HepG2 (cell line): Measurements from ENCODE around the gene MRGPRF. TPM values are rescaled to one million over a fixed set of nuclear protein-coding genes. Genes with fewer than 3 reads are reported as not detected.

ENCODE experiments used
- GFI1 ChIP-seq: sonication (generic); formaldehyde crosslinking; IDR thresholded peaks from 2 replicates; pipeline ENCODE4 v1.5.0; 2020; ENCODE audit warnings: missing genetic modification reagents, mild to moderate bottlenecking, borderline replicate concordance
- HDAC1 ChIP-seq: sonication (generic); formaldehyde crosslinking; IDR thresholded peaks from 2 replicates; pipeline ENCODE4 v1.5.1; 2020; ENCODE audit warnings: mild to moderate bottlenecking, missing genetic modification reagents
- MTF1 ChIP-seq: sonication (generic); formaldehyde crosslinking; IDR thresholded peaks from 2 replicates; pipeline ENCODE4 v1.5.0; 2020; ENCODE audit warnings: missing genetic modification reagents
- NCOA1 ChIP-seq: sonication (generic); formaldehyde crosslinking; IDR thresholded peaks from 2 replicates; pipeline ENCODE4 v1.9.0; 2021; ENCODE audit warnings: missing genetic modification reagents
- SMC3 ChIP-seq: IDR thresholded peaks from 2 replicates; pipeline ENCODE4 v1.6.1; 2011; ENCODE audit warnings: low read length, improper control_type of control experiment
- SRSF1 ChIP-seq: fragments of 200-400 bp; formaldehyde crosslinking; optimal IDR thresholded peaks from 2 replicates; pipeline ENCODE3; 2017; ENCODE audit warnings: mild to moderate bottlenecking, low read depth, low read length, moderate library complexity
- U2AF2 ChIP-seq: fragments of 200-400 bp; formaldehyde crosslinking; IDR thresholded peaks from 2 replicates; pipeline ENCODE4 v1.6.1; 2017; ENCODE audit warnings: low read depth, mild to moderate bottlenecking, low read length
- ZNF253 ChIP-seq: sonication (generic); formaldehyde crosslinking; IDR thresholded peaks from 2 replicates; pipeline ENCODE4 v1.8.0; 2022; ENCODE audit warnings: mild to moderate bottlenecking, missing genetic modification reagents, borderline replicate concordance
- ZNF468 ChIP-seq: sonication (generic); formaldehyde crosslinking; IDR thresholded peaks from 2 replicates; pipeline ENCODE4 v1.8.0; 2022; ENCODE audit warnings: mild to moderate bottlenecking, moderate library complexity, missing genetic modification reagents
- ZNF616 ChIP-seq: sonication (generic); formaldehyde crosslinking; IDR thresholded peaks from 2 replicates; pipeline ENCODE4 v1.5.0; 2020; ENCODE audit warnings: low read depth, mild to moderate bottlenecking, missing genetic modification reagents
- ZNF619 ChIP-seq: sonication (generic); formaldehyde crosslinking; IDR thresholded peaks from 2 replicates; pipeline ENCODE4 v1.4.0; 2020; ENCODE audit warnings: mild to moderate bottlenecking, missing genetic modification reagents
- ZNF709 ChIP-seq: sonication (generic); formaldehyde crosslinking; IDR thresholded peaks from 2 replicates; pipeline ENCODE4 v1.5.0; 2020; ENCODE audit warnings: mild to moderate bottlenecking, missing genetic modification reagents
- ZNF766 ChIP-seq: sonication (generic); formaldehyde crosslinking; IDR thresholded peaks from 2 replicates; pipeline ENCODE4 v1.5.0; 2020; ENCODE audit warnings: missing genetic modification reagents, borderline replicate concordance
- ZNF816 ChIP-seq: sonication (generic); formaldehyde crosslinking; IDR thresholded peaks from 2 replicates; pipeline ENCODE4 v1.8.0; 2022; ENCODE audit warnings: missing genetic modification reagents, mild to moderate bottlenecking, borderline replicate concordance
- ZSCAN25 ChIP-seq: sonication (generic); formaldehyde crosslinking; IDR thresholded peaks from 2 replicates; pipeline ENCODE4 v1.8.0; 2022; ENCODE audit warnings: mild to moderate bottlenecking, missing genetic modification reagents
- polyA plus RNA-seq, 8 experiments: library from polyadenylated mRNA; depleted of rRNA in 3 of 8; stranded (reverse) in 7 of 8; unstranded in 1 of 8; fragments of >200 nt; fragmentation: Illumina TruSeq in 4 of 8; extraction: Trizol in 4 of 8; gene quantifications; 2 replicates each; pipeline versions ENCODE4 v1.2.1 to v1.2.3, GENCODE V29; 2011 to 2016; ENCODE audit warnings: low read depth in 4 of 8, missing spikeins in 1 of 8, mixed read lengths in 1 of 8; ENCODE audit not compliant: insufficient read depth in 1 of 8
- total RNA-seq, 5 experiments: library from RNA; depleted of rRNA; stranded (reverse); fragments of >200 nt; fragmentation: Illumina TruSeq; extraction: Trizol; gene quantifications; 2 replicates each; pipeline ENCODE4 v1.2.3, GENCODE V29; 2016; ENCODE audit warnings: low read depth in 1 of 5
- TF ChIP-seq, protein P1 (sequence below), 2 experiments: sonication (generic) in 1 of 2; formaldehyde crosslinking in 1 of 2; IDR thresholded peaks; 2 replicates each; pipeline versions ENCODE4 v1.5.1 to v1.6.1; 2011 to 2020; ENCODE audit warnings: borderline replicate concordance in 1 of 2, low read depth in 1 of 2, low read length in 1 of 2, mild to moderate bottlenecking in 1 of 2, missing genetic modification reagents in 1 of 2, moderate library complexity in 1 of 2
- TF ChIP-seq, protein P2 (sequence below): IDR thresholded peaks from 2 replicates; pipeline ENCODE4 v1.6.1; 2016; ENCODE audit warnings: missing compliant biosample characterization, missing genetic modification reagents, borderline replicate concordance
- TF ChIP-seq, protein P3 (sequence below): sonication (generic); formaldehyde crosslinking; IDR thresholded peaks from 2 replicates; pipeline ENCODE4 v1.4.0; 2020; ENCODE audit warnings: missing genetic modification reagents
- TF ChIP-seq, protein P4 (sequence below): sonication (generic); formaldehyde crosslinking; IDR thresholded peaks from 2 replicates; pipeline ENCODE4; 2020; ENCODE audit warnings: missing genetic modification reagents, mild to moderate bottlenecking, borderline replicate concordance

Gene MRGPRF
- total and polyA plus RNA-seq, 2 of the 13 experiments (the other 11 are each of a cell fraction or from before 2014, with no cell fraction given), result not detected

DNA sequence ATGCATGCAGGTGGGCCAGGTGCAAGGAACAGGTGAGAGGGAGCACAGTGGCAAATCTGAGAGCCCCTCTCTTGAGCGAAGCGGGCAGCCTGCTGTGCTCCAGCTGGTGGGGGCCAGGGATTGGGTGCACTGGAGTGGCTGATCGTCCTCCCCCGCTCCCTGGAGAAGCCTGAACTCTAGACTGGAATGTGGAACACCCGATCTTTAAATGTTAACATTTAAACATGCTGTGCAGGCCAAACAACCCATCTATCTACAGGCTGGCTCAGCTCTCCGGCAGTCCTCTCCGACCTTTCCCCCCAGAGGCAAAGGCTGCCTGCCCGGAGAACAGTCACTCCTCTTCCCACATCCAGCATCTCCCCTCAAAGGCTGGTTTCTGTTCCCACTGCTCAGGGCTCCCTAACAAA is 5.1 kb downstream of the MRGPRF start (continued):
- TF ChIP-seq, protein P1, sequence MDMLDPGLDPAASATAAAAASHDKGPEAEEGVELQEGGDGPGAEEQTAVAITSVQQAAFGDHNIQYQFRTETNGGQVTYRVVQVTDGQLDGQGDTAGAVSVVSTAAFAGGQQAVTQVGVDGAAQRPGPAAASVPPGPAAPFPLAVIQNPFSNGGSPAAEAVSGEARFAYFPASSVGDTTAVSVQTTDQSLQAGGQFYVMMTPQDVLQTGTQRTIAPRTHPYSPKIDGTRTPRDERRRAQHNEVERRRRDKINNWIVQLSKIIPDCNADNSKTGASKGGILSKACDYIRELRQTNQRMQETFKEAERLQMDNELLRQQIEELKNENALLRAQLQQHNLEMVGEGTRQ (IDR thresholded peaks at IDR 0.05; ENCODE audit: low read depth, low read length), result no peak
- TF ChIP-seq, protein P1 (CRISPR knock-in tag; IDR thresholded peaks at IDR 0.05; ENCODE audit: borderline replicate concordance), result no peak
- TF ChIP-seq, protein P2, sequence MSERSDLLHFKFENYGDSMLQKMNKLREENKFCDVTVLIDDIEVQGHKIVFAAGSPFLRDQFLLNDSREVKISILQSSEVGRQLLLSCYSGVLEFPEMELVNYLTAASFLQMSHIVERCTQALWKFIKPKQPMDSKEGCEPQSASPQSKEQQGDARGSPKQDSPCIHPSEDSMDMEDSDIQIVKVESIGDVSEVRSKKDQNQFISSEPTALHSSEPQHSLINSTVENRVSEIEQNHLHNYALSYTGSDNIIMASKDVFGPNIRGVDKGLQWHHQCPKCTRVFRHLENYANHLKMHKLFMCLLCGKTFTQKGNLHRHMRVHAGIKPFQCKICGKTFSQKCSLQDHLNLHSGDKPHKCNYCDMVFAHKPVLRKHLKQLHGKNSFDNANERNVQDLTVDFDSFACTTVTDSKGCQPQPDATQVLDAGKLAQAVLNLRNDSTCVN (CRISPR knock-in tag), result no peak
- TF ChIP-seq ZNF619 (CRISPR knock-in tag) (no peak), ZSCAN25 (peak; percentile 67; the same call in 1 of the 2 replicates), GFI1 (no peak), SMC3 (no peak), ZNF709 (CRISPR knock-in tag) (no peak), ZNF616 (CRISPR knock-in tag) (no peak), ZNF816 (no peak), U2AF2 (no peak), MTF1 (CRISPR knock-in tag) (no peak), ZNF253 (CRISPR knock-in tag) (no peak), ZNF468 (no peak), ZNF766 (no peak), HDAC1 (no peak), NCOA1 (CRISPR knock-in tag) (no peak), SRSF1 (no peak)
- TF ChIP-seq, protein P3, sequence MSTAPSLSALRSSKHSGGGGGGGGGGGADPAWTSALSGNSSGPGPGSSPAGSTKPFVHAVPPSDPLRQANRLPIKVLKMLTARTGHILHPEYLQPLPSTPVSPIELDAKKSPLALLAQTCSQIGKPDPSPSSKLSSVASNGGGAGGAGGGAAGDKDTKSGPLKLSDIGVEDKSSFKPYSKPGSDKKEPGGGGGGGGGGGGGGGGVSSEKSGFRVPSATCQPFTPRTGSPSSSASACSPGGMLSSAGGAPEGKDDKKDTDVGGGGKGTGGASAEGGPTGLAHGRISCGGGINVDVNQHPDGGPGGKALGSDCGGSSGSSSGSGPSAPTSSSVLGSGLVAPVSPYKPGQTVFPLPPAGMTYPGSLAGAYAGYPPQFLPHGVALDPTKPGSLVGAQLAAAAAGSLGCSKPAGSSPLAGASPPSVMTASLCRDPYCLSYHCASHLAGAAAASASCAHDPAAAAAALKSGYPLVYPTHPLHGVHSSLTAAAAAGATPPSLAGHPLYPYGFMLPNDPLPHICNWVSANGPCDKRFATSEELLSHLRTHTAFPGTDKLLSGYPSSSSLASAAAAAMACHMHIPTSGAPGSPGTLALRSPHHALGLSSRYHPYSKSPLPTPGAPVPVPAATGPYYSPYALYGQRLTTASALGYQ, result no peak
- TF ChIP-seq, protein P4, sequence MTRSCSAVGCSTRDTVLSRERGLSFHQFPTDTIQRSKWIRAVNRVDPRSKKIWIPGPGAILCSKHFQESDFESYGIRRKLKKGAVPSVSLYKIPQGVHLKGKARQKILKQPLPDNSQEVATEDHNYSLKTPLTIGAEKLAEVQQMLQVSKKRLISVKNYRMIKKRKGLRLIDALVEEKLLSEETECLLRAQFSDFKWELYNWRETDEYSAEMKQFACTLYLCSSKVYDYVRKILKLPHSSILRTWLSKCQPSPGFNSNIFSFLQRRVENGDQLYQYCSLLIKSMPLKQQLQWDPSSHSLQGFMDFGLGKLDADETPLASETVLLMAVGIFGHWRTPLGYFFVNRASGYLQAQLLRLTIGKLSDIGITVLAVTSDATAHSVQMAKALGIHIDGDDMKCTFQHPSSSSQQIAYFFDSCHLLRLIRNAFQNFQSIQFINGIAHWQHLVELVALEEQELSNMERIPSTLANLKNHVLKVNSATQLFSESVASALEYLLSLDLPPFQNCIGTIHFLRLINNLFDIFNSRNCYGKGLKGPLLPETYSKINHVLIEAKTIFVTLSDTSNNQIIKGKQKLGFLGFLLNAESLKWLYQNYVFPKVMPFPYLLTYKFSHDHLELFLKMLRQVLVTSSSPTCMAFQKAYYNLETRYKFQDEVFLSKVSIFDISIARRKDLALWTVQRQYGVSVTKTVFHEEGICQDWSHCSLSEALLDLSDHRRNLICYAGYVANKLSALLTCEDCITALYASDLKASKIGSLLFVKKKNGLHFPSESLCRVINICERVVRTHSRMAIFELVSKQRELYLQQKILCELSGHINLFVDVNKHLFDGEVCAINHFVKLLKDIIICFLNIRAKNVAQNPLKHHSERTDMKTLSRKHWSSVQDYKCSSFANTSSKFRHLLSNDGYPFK (CRISPR knock-in tag), result peak; percentile 7; the same call in 1 of the 2 replicates
